Measurements from ENCODE around the gene MLKL. TPM values are rescaled to one million over a fixed set of nuclear protein-coding genes. Genes with fewer than 3 reads are reported as not detected.
"Not testable (repeated sequence)": the region's sequence is repeated elsewhere in the genome, so short reads cannot be mapped to it uniquely, and the experiment has no call there.

MLKL gene
- total RNA-seq, 1 donor from 2014 or later = 1.4 TPM

DNA sequence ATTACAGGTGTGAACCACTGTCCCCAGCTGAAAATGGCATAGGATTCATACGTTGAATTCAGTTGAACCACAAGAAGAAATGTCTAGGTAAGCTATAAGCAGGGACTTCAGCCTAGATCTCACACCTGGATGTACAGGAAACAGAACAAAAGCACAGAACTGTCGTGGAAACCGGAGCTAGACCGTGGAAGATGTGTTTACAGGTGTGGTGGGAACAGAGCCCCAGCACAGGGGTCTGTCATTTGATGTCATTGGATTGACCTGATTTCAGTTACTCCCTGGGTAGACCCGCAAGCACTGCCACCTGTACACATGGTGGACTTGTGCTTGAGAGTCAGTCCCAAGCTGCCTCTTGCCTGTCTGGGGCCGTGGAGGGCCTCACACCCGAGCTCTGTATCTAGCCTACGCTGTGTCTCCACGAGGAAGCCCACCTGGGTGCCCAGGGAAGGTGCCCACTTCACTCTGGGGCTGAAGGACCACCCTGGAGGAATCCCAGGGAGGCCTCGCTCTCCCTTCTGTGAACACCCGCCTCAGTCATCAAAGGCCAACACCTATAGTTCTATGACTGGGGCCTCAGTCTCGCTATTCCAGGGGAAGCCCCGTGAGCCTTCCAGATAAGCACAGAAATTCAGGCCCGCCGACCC, 32.2 kb upstream of the MLKL start:
- no peak for DNase-seq (ENCODE audit: low read depth)

DNA sequence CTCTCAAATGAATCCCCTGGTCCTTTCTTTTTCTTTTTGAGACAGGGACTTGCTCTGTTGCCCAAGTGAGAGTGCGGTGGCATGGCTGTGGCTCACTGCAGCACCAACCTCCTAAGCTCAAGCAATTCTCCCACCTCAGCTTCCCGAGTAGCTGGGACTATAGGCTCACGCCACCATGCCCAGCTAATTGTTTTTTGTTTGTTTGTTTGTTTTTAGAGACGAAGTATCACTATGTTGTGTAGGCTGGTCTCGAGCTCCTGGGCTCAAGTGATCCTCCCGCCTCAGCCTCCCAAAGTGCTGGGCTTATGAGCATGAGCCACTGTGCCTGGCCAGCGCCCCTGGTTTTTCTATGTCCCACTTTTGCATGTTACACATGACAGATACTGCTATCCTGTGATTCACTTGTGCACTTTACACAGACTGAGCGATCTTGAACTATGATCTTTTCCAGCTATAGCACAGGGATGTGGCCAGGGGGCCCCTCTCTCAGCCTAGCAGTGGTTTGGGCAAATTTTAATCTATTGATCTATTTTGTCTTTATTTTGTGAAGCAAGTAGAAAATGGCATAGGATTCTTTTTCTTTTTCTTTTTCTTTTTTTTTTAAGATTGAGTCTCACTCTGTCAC, 31.3 kb upstream of the MLKL start:
- DNase-seq (ENCODE audit: low read depth) = no peak

DNA sequence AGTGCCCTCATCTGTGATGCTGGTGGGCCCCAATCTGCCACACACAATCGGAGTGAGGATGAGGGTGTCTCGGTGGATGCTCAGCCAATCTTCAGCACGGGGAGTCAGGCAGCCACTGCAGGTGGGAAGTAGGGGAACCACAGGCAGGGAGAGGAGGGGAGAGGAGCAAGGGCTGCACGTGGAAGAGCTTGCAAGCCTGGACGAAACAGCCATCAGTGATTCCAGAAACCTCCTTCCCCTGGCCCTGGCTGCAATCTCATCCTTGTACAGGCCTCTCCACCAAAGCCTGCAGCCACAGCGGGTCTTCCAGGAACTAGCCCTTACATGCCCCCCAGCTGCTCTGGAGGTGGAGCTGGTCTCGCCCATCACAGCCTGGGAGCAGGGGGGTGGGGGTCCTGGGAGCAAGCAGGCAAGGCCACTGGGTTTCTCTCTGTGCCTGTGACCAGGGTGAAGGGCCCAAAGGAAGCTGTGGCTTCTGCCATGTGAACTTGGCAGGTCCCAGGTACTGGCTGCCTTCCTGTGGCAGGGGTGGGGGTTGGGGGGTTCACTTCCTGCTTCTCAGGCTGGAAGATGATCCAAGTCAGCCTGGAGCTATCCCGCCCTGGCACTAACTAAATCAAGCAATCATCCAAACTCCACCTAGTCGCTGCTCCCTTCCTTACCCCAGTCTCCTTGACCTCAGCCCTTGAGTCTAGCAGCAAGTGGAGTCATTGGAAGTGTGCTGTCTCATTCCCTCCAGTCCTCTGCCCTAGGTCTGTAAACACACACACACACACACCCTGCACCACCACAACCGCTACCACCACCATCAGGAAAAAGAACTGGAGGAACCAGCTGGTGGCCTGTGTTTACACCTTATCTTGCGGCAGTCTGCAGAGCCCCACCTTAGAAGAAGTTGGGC, 29.4 kb upstream of the MLKL start:
- no peak for DNase-seq (ENCODE audit: low read depth)

DNA sequence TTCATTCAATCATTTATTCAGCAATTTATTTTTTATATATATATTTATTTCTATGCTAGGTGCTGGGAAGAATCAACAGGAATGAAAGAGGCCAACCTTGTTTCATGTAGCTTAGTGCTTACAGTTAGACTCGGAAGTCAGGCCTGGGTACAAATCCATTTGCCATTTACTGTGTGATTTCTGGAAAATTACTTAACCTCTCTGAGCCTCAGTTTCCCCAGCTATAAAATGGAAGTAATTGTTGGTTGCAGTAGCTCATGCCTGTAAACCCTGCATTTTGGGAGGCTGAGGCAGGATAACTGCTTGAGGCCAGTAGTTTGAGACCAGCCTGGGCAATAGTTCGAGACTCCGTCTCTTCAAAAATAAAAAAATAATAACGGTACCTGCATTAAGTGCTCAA, 27.2 kb upstream of the MLKL start:
- no peak for DNase-seq (ENCODE audit: low read depth)

DNA sequence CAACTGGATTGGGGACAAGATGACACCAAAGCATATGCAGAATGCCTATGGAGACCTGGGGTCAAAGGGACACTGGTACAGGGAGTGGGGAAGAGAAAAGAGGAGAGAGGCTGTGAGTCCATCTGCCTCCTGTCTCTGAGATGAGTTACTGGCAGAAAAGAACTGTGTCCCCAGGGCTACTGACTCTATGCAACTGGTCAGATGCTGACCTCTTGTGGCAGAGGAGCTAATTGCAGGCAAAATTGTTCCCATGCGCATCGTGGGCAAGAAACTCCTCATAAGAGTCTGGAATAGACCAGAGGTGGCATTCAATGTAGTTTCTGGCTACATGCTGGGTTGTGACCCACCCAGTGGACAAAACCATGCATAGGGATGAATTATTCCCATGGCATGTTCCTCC, 26.1 kb upstream of the MLKL start:
- DNase-seq (ENCODE audit: low read depth) = no peak

DNA sequence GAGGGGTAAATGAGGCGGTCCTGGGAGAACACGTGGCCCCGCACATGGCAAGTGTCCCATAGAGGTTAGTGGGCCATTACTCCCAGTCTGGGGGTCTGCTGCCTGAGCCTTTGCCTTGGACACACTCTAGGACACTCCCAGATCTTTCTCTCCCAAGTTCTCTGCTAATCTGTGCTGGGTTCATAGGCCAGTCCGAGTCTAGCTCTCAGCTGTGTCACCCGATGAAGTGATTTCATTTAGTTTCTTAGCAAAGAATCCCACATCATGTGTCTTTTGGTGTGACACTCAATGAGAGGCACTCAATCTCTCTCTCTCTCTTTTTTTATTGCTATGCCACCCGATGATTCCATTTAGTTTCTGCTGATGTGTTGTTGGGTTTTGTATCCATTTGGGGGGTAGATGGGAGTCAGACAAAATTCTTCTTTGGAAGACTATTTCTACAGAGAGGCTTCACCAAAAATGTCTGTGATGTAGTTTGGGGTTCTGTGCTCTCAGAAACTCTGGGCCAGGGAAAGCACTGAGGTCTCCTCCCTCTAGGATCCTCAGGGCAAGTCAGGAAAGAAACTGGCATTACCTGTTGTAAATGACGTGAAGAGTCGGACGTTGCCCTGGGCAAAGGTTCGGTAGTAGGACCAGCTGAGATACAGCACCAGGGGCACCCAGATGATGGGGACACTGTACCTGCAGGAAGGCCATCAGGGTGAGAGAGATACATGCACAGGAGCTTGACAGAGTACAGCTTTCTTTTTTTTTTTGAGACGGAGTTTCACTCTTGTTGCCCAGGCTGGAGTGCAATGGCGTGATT, 25.2 kb upstream of the MLKL start:
- no peak for DNase-seq (ENCODE audit: low read depth)

DNA sequence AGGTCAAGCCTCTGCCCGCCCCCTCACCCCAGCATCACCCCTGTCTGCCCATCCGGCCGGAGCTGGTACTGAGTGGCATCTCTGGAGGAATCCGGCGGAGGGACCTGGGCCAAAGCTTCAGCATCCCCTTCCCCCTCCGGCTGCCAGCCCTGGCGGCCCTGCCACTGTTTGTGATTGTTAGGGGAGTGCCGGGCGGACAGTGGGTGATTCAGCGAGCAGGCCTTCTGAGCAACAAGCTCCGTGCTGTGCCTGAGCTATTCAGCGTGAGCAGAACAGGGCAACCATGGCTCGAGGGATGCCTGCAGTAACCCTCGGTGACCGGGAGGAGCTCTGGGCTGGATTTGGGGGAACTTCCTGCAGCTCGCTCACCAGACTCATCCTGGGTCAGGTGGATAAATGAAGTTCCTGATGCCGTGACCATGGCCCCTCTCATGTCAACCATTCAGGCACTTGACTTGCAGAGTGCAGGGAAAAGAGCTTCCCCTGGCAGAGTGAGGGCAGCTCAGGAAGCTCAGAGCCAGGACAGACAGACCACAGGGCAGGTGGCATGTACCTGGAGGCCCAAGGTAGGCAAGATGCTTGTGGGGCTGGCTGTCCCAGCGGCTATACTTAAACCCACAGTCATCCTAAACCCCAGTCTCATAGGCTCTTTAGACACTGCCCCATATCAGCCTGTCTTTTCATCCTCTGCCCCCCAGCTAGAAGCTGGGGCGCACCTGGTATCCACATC, 24.3 kb upstream of the MLKL start:
- DNase-seq (ENCODE audit: low read depth) = peak; percentile 68

DNA sequence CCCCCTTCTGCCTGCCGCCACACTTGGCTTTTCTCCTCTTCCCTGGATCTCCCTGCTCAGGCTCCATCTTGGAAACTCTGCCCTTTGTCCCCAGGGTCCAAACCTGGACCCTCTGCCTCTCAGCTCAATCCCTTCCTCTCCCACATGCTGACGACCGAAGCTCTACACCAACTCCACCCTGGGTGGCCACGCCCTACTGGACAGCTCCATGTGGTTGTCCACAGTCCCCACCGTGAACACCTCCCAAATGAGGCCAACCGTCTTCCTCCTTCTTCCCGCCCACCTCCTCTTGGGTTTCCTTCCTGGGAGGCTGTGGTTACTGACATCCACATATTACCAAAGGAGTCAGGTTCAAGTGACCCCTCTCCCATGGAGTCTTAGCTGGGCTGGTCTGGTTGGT, 22.6 kb upstream of the MLKL start:
- DNase-seq (ENCODE audit: low read depth) = no peak

DNA sequence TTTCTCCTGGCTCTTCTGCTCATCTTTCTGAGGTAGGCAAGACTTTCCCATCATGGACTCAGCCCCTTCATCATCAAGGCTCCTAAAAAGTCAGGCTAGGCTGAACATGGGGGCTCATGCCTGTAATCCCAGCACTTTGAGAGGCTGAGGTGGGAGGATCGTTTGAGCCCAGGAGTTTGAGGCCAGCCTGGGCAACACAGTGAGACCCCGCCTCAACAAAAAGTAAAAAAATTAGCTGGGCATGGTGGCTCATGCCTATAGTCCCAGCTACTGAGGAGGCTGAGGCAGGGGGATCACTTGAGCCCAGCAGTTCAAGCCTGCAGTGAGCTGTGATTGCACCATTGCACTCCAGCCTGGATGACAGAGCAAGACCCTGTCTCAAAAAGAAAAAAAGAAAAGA, 21.5 kb upstream of the MLKL start:
- DNase-seq (ENCODE audit: low read depth) = not testable (repeated sequence)

DNA sequence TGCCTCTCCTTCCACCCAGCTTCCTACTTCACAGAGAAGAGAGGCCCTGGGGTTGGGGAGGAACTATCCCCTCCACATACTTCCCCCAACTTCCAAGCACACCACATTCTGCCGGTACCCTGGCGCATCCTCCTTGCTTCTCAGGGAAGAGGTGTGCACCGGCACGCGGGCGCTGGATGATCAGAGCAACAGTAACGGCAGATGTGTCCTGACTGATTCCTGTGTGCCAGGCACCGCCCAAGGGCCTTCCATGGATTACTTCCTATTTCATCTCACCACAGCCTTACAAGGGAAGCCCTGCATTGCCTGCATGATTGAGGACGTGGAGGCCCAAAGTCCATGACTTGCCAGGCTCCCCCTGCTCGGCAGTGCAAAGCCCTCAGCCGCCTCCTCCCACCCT, 21.1 kb upstream of the MLKL start:
- no peak for DNase-seq (ENCODE audit: low read depth)

DNA sequence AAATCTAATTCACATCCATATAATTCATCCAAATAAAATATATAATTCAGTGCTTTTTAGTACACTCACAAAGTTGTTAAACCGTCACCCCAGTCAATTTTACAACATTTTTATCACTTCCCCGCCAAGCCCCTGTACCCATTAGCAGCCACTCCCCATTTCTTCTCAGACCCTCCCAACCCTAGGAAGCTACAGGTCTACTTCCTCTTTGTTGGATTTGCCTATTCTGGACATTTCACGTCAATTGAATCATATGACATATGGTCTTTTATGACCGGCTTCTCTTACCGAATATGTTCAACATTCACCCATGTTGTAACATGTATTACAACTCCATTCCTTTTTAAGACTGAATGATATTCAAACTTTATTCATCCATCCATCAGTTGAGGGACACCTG, 19.9 kb upstream of the MLKL start:
- no peak for DNase-seq (ENCODE audit: low read depth)

DNA sequence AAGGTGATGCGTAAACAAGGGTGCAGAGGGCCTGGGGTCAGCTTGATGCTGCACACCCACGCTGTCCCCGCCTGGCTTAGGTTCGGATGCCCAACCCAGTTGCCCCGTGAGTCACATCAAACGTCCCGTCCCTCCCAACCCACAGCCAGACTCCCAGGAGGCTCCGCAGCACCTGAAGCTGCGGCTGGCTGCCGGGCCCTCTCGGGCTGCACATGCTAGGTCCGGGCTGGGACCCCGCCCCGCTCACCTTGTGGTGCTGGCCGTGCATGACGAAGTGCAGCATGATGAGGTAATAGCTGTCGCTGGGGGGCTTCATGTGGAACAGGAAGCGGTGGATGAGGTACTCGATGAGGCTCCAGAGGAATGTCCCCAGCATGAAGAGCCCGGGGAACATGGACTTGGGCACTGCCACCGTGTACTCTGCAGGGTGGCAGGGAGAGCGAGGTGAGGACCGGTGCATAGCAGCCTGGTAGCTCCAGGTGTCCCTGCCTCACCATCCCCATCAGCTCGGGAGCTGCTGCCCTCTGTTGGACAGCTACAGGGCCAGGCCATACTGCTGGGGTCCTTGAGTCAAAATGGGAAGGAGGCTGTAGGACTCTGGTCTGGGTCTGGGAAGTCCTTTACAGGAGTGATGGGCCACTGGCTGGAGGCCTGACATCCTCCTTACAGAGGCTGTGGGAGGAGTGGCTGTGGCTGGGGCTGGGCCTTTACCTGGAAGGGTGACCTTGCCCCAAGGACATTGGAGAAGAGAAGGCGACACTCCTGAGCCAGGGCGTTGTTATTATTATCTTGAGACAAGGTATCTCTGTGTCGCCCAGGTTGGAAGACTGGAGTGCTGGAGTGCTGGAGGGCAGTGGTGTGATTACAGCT, 18.3 kb upstream of the MLKL start:
- DNase-seq (ENCODE audit: low read depth) = no peak

DNA sequence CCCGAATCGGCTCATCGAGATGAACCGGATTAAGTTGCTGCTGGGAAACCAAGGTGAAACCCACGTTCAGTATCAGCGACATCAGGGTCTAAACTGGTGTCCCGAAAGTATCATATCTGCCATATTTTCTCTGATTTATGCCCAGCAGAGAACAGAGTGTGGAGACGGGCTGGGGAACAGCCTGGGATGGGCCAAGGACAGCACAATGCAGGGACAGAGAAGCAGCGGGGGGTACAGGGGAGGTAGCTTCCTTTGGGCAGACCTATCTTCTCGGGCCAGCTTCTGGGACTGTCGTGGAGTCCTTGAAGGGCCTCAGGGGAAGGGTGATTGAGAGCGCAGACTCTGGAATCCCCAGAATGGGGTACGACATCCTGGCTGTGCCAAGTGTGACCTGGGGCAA, 17.5 kb upstream of the MLKL start:
- no peak for DNase-seq (ENCODE audit: low read depth)

DNA sequence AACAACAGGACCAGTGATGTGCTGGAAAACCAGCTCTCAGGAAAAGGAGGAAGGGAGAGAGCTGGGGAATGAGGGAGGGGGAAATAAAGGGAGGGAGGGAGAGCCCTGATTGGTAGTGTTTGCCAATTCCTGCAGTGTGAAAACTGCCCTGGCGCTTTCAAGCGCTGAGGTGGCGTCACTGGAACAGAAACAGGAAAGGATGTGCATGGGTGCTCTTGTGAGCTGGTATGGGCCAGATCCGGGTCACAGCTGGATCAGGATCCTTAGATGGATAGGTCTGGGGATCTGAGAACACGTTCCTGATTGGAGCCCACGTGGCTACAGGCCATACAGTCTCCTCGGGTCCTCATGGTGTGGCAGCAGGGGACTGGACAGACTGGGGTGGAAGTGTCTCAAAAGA, 16.7 kb upstream of the MLKL start:
- no peak for DNase-seq (ENCODE audit: low read depth)

DNA sequence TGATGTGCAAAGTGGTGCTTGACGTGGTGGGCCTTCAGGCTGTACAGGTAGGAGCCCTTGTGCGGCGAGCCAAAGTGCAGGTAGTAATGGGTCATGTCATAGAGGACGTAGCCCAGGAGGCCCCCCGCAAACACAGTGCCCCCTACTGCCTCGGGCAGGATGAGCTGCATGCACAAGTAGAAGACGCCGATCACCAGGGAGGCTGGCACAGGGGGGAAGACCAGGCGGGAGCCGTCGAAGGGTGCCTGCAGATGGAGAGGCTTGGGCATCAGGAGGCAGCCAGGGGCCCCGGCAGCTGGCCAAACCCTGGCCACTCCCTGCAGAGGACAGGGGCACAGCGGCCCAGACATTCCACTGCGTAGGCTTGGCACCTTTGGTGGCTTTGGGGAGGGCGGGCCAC, 15.7 kb upstream of the MLKL start:
- DNase-seq (ENCODE audit: low read depth) = no peak

DNA sequence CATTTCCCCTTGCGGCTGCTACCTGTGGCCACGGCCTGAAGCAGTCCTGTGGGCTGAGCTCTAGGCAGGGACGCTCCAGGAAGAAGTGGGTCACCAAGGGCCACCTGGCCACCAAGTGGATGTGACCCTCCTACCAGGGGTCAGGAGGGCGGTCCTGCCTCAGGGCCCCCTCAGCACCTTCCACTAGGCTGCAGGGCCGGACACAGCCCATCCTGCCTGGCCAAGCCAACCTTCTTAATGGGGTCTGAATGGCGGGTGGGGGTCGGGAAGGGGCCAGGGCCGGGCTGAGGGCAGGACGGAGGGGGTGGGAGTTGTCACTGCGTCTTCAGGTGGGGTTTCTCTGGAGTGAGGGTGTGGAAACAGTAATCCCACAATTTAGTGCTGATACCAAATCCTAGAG, 13.2 kb upstream of the MLKL start:
- no peak for DNase-seq (ENCODE audit: low read depth)

DNA sequence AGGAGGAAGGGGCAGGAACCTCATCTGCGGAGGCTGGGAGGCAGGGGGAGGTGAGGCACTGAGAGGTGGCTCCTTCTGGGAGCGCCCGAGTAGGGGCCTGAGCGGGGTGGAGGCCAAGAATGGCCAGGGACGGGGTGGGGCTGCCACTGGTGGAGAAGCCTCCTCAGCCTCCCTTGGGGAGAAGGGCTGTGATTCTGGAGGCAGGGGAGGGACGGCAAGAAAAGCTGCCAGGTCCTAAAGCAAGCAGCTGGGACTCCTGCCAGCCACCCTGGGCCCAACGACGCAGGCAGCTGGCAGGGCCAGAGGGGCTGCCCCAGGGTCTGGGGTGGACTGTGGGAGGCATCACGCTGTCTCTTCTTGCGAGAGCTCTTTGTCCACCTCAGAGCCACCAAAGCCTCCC, 12.7 kb upstream of the MLKL start:
- DNase-seq (ENCODE audit: low read depth) = no peak

DNA sequence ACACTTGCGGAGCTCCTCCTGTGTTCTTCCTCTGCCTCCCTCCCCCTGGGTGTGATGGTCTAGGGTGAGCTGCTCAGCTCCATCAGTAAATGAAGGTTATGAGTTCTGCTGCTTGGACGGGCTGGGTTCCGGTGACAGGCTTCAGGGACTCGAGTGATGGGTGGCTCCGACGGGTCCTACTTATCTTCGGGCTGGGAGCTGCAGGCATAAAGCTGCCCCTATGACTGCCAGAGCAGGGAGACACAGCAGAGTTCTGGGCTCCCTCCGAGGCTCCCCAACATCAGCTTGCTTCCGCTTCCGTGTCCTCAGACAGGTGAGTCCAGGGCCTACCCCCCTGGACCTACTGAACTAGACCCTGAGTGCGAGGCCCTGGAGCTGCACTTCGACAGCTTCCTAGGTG, 11.3 kb upstream of the MLKL start:
- DNase-seq (ENCODE audit: low read depth) = no peak

DNA sequence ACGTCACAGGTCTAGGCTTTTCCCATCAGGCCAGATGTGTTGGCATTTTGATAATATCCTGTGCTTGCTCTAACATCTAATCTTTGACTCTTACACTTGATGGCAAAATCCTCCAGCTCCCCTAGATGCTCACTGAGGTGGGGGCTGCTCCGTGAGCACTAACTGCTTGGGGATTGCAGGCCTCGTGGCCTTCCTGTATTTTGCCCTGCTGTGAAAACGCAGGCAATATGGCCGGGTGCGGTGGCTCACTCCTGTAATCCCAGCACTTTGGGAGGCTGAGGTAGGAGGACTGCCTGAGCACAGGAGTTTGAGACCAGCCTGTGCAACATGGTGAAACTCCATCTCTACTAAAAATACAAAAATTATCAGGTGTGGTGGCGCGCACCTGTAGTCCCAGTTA, 9.7 kb upstream of the MLKL start:
- DNase-seq (ENCODE audit: low read depth) = no peak

DNA sequence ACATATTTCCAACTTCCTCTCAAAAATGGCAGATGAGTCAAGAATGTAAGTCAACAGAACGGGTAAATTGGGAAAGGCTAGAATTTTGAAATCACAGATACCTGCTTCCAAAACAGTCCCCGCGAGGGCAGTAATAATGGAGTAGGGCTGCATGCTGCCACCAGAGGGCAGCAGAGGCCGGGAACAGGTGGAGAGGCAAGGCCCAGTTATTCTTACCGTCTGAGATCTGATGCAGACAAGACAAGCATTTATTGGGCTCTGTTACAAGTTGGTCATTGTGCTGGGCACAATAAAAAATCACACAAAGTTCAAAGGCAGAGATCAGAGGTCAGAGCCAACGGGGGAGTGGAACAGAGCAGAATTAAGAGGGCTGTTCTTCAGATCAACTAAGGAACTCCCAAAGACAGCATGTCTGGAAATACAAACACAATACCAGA, 8.8 kb upstream of the MLKL start:
- DNase-seq (ENCODE audit: low read depth) = peak; percentile 81

Measured in myocyte (in vitro differentiated cells).